Keratinocyte (primary cell): Measurements from ENCODE around the gene EXOC3. TPM values are rescaled to one million over a fixed set of nuclear protein-coding genes. Genes with fewer than 3 reads are reported as not detected.
A peak's percentile ranks its signal among the peaks of the same experiment; 100 is the strongest.

Experiments used
- DNase-seq: peaks from one replicate; pipeline ENCODE4 v3.0.0-alpha.2; 2011; ENCODE audit warnings: low read depth, missing footprints, low spot score
- FAIRE-seq: peaks from 2 replicates; lab custom pipeline; 2011; peaks lifted over from hg19 to GRCh38; lab: Jason Lieb, UNC
- H2AFZ ChIP-seq: 2 replicates; pipeline ENCODE4 v1.6.0; 2012; ENCODE audit warnings: low read length, control low read depth, inconsistent platforms; ENCODE audit not compliant: control insufficient read depth
- H3K27ac ChIP-seq: 2 replicates; pipeline ENCODE4 v1.5.1; 2011; ENCODE audit warnings: low read length; ENCODE audit not compliant: control insufficient read depth, insufficient read depth
- H3K27me3 ChIP-seq: 3 replicates; pipeline ENCODE4 v1.6.0; 2011; ENCODE audit warnings: low read length; ENCODE audit not compliant: control insufficient read depth, insufficient read depth; ENCODE audit errors: extremely low read depth
- H3K36me3 ChIP-seq, 2 experiments: 2 replicates in 1 of 2; 3 replicates in 1 of 2; pipeline ENCODE4 v1.5.1; 2011; ENCODE audit warnings: low read length in 2 of 2, mild to moderate bottlenecking in 1 of 2; ENCODE audit not compliant: control insufficient read depth in 2 of 2, insufficient read depth in 2 of 2; ENCODE audit errors: extremely low read depth in 1 of 2
- H3K4me1 ChIP-seq: 3 replicates; pipeline ENCODE4 v1.5.1; 2011; ENCODE audit warnings: low read length; ENCODE audit not compliant: control insufficient read depth, insufficient read depth; ENCODE audit errors: extremely low read depth
- H3K4me2 ChIP-seq: 3 replicates; pipeline ENCODE4 v1.6.0; 2011; ENCODE audit warnings: low read depth, low read length; ENCODE audit not compliant: control insufficient read depth, insufficient read depth; ENCODE audit errors: extremely low read depth
- H3K4me3 ChIP-seq, 3 experiments: fragments of 200-600 bp in 1 of 3; sonication (generic) in 1 of 3; 2 replicates in 2 of 3; 3 replicates in 1 of 3; pipeline ENCODE4 v1.5.1; 2011 to 2016; ENCODE audit warnings: low read length in 3 of 3, mild to moderate bottlenecking in 3 of 3, control low read depth in 2 of 3, inconsistent platforms in 1 of 3, low read depth in 1 of 3, mixed read lengths in 1 of 3, mixed run types in 1 of 3, moderate library complexity in 1 of 3; ENCODE audit not compliant: control insufficient read depth in 2 of 3, insufficient read depth in 2 of 3; ENCODE audit errors: extremely low read depth in 1 of 3
- H3K79me2 ChIP-seq: 2 replicates; pipeline ENCODE4 v1.6.0; 2012; ENCODE audit warnings: low read length; ENCODE audit not compliant: control insufficient read depth, insufficient read depth
- H3K9ac ChIP-seq: 3 replicates; pipeline ENCODE4 v1.6.0; 2011; ENCODE audit warnings: low read length; ENCODE audit not compliant: control insufficient read depth, insufficient read depth; ENCODE audit errors: extremely low read depth
- H3K9me1 ChIP-seq: 3 replicates; pipeline ENCODE4 v1.6.0; 2011; ENCODE audit warnings: low read length; ENCODE audit not compliant: control insufficient read depth, insufficient read depth; ENCODE audit errors: extremely low read depth
- H3K9me3 ChIP-seq: 2 replicates; pipeline ENCODE4 v1.5.1; 2012; ENCODE audit warnings: low read depth, low read length; ENCODE audit not compliant: control insufficient read depth
- H4K20me1 ChIP-seq: 3 replicates; pipeline ENCODE4 v1.6.0; 2011; ENCODE audit warnings: low read length; ENCODE audit not compliant: control insufficient read depth, insufficient read depth; ENCODE audit errors: extremely low read depth
- CTCF ChIP-seq, 3 experiments: IDR thresholded peaks in 1 of 3; conservative IDR thresholded peaks in 1 of 3; optimal IDR thresholded peaks in 1 of 3; 2 replicates in 2 of 3; 3 replicates in 1 of 3; pipeline versions ENCODE3 to v1.5.1; 2011; ENCODE audit warnings: low read length in 3 of 3, mild to moderate bottlenecking in 3 of 3, moderate library complexity in 2 of 3, control low read depth in 1 of 3, inconsistent platforms in 1 of 3; ENCODE audit not compliant: insufficient read depth in 2 of 3; ENCODE audit errors: extremely low read depth in 1 of 3
- EZH2 ChIP-seq: IDR thresholded peaks from one replicate; pipeline ENCODE4 v1.6.1; 2012; ENCODE audit warnings: inconsistent platforms, mild to moderate bottlenecking, low read length, moderate library complexity
- dilution Hi-C: fragments of 300-500 bp; cut with MboI; formaldehyde crosslinking; loops from one replicate; pipeline ENCODE4 v1.7.0; 2020; ENCODE audit warnings: low sequenced_read_pairs; ENCODE audit not compliant: extremely low pct_ligation_motif_present
- polyA plus RNA-seq, 5 experiments: library from polyadenylated mRNA; depleted of rRNA in 3 of 5; stranded (reverse) in 3 of 5; stranded (forward) in 1 of 5; unstranded in 1 of 5; fragments of >200 nt; gene quantifications; 1 replicate in 1 of 5; 2 replicates in 3 of 5; 3 replicates in 1 of 5; pipeline versions ENCODE4 v1.2.1 to v1.2.3, GENCODE V29; 2011 to 2012; ENCODE audit warnings: missing spikeins in 2 of 5, low read depth in 1 of 5, low replicate concordance in 1 of 5

EXOC3 gene
- polyA plus RNA-seq, 1 donor (not counting 4 experiments of a cell fraction or from before 2014, with no cell fraction given): 14.2 TPM

GRCh38 chr5:515273-515836, 72.4 kb downstream of the EXOC3 start:
- Histone ChIP-seq H3K27ac (no peak overlapping the region), H3K27me3 (peaks cover 66% of the 10 kb centered on the region)
- dilution Hi-C loops: no loop called here

GRCh38 chr5:516338-516925, 73.5 kb downstream of the EXOC3 start:
- FAIRE-seq: no peak
- dilution Hi-C loops: no loop called here
- peaks cover 63% of the 10 kb centered on the region for H3K27me3 ChIP-seq

More at GRCh38 chr5:515273-515836, 72.4 kb downstream of the EXOC3 start:
- H3K9ac ChIP-seq: no peak overlapping the region
- FAIRE-seq (no peak), DNase-seq (no peak)
- H3K9me1 ChIP-seq: no peaks in the 10 kb centered on the region
- H3K79me2 ChIP-seq: no peaks in the 10 kb centered on the region
- H3K36me3 ChIP-seq: no peaks in the 10 kb centered on the region
- H2AFZ ChIP-seq: no peak overlapping the region
- peaks cover 4% of the 10 kb centered on the region for H3K4me1 ChIP-seq
- no peak overlapping the region for H3K4me3 ChIP-seq
- no peaks in the 10 kb centered on the region for H3K9me3 ChIP-seq
- no peak for TF ChIP-seq EZH2
- TF ChIP-seq CTCF (optimal IDR thresholded peaks at IDR 0.05 in 1 of 3, IDR thresholded peaks at IDR 0.05 in 1 of 3, conservative IDR thresholded peaks at IDR 0.05 in 1 of 3; ENCODE audit: extremely low read depth in 1 of 3, insufficient read depth in 2 of 3, low read length in 3 of 3): no peak
- H3K4me2 ChIP-seq: no peak overlapping the region
- no peaks in the 10 kb centered on the region for H4K20me1 ChIP-seq

More at GRCh38 chr5:516338-516925, 73.5 kb downstream of the EXOC3 start:
- Histone ChIP-seq H3K4me1 (peaks cover 4% of the 10 kb centered on the region), H3K36me3 (no peaks in the 10 kb centered on the region), H3K4me2 (peak overlapping the region; percentile 22), H3K9me3 (no peaks in the 10 kb centered on the region), H3K79me2 (no peaks in the 10 kb centered on the region), H4K20me1 (no peaks in the 10 kb centered on the region), H3K9ac (no peak overlapping the region), H3K27ac (no peak overlapping the region), H3K4me3 (no peak overlapping the region), H3K9me1 (no peaks in the 10 kb centered on the region), H2AFZ (no peak overlapping the region)
- TF ChIP-seq EZH2 (no peak), CTCF (optimal IDR thresholded peaks at IDR 0.05 in 1 of 3, IDR thresholded peaks at IDR 0.05 in 1 of 3, conservative IDR thresholded peaks at IDR 0.05 in 1 of 3; ENCODE audit: extremely low read depth in 1 of 3, insufficient read depth in 2 of 3, low read length in 3 of 3) (no peak)
- no peak for DNase-seq

Other genes with a start within 250 kb of the EXOC3 start
- 4.6 to 5.7 TPM (median 4.9 TPM) in 3 replicates for gene CCDC127, start 225.0 kb upstream of the EXOC3 start, polyA plus RNA-seq
- gene SDHA, start 224.9 kb upstream of the EXOC3 start, polyA plus RNA-seq: 118 to 179 TPM (median 178 TPM) in 3 replicates
- 276 to 329 TPM (median 309 TPM) in 3 replicates for gene PDCD6, start 171.5 kb upstream of the EXOC3 start, polyA plus RNA-seq
- 0.23 to 0.51 TPM (median 0.24 TPM) in 3 replicates for gene AHRR, start 121.5 kb upstream of the EXOC3 start, polyA plus RNA-seq
- gene SLC9A3, start 81.3 kb downstream of the EXOC3 start, polyA plus RNA-seq: 0.55 to 0.85 TPM (median 0.75 TPM) in 3 replicates
- 4.0 to 4.5 TPM (median 4.3 TPM) in 3 replicates for gene CEP72, start 169.2 kb downstream of the EXOC3 start, polyA plus RNA-seq